Stimulated activated CD8-positive, alpha-beta memory T cell treated with anti-CD3 and anti-CD28 coated beads, Interleukin-12 subunit alpha, Interleukin-12 subunit beta, amount 100 ng/mL, for 1 hour (primary cell): Measurements from ENCODE around the gene GDF9.

Experiments used
- DNase-seq: peaks from one replicate; pipeline ENCODE4 v3.0.0-alpha.2; 2020; ENCODE audit warnings: low read depth

The GDF9 gene

DNA sequence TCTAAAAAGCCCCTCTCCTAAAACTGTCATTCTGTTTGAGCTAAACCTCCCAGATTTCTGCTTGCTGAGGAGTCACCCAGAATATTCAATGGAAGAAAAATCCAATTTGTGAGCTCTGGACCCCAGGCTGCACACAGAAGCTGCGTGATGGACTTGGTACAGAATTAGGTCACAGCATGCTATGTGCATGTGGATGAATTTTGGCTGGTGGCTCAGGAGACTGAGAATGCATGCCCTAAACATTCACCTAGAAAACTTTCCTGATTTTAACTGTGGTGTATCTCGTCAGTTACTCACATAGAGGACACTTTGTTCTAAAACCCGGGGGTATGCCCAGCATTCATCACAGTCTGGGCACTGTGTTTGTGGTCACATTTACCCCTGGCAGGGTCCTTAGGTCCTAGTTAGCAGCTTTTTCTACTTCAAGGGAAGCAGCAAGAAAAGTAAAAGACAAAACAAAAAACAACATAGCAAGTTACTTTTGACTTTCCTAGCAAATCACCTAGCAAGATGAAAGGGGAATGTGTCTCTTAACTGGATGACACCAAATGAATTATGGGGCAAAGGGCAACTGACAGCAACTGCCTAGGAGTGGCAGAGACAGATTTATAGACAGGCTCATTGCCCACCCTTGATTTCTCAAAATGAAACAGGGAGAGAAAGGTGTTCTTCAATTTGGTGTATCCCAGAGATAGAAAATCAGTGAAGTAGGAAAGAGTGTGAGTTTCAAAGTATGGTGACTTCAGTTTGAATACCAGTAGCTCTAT lies 27.6 kb downstream of the GDF9 start:
- DNase-seq, result no peak

DNA sequence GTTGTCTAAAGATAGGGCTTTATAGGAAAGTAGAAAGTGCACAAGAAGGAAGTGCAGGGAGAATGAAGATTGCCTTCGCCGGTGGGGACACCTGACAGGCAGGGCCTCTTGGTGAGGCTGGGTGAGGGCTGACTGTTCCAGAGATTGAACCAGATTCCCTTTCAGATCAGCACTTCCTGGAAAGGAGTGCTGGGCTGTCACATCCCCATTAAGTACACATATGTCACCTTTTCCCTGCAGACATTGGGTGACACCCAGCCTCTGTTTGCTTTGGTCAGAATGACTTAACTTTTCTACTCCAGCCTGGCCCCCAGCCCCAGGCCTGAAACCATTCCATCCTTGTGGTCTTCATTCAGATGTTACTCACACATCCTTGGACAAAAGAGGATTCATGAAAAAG lies 28.4 kb downstream of the GDF9 start:
- DNase-seq, result no peak

- no peak for DNase-seq
Measured at GRCh38 chr5:132836852-132837251, 29.4 kb downstream of the GDF9 start.

GRCh38 chr5:132834057-132834456 lies 32.2 kb downstream of the GDF9 start:
- DNase-seq, result no peak

DNA sequence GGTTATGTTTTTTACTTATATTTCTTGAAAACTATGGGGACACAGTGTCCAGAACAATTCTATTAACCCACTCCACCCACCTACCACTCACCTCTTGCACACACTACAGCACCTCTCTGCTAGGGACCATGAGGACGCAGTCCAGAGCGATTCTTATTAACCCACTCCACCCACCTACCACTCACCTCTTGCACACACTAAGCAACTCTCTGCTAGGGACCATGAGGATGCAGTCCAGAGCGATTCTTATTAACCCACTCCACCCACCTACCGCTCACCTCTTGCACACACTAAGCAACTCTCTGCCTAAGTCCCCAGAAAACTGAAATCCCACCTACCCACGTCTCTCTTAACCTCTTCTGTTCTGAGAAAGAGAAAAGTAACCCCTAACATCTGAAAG lies 33.7 kb downstream of the GDF9 start:
- no peak for DNase-seq

DNA sequence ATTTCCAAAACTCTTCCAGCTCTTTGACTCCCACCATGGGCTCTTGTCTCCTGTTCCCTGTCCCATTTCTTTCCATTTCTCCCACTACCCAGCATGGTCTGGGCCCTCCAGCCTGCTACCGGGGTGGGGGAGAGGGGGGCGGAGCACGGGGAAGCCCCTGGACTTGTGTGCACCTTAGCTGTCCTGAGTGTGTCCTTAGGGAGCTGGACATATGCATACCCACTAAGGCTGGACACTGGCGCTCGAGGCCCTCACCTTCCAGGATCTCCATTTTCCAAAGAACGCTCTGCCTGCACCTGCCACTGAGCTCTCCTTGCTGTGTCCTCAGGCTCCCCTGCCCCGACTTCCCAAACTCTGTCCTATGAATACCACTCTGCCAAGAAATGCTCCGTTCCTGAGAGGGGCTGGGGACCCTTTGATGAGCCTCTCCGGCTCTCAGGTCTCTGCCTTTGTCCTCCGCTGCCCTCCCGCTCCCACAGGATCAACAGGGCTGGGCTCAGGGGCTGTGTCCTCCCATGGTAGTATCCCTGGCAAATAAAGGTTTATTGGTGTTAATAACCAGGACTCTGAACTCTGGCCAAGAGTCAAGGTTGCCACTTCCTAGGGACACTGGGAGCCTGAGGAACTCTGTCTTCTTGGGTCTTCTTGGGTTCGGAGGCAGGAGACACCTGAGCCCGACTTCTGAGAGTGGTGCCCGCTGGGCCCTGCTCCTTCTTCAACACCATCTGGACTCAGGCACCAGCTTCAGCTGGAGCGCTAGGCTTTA lies 35.0 kb downstream of the GDF9 start:
- DNase-seq, result no peak

GRCh38 chr5:132830436-132831094 lies 35.7 kb downstream of the GDF9 start, which contains the start of gene SHROOM1:
Gene SHROOM1, minus strand, starts transcription at chr5:132830647. Its CDS starts 4,507 bp downstream, at chr5:132826140.
- DNase-seq, result no peak

DNA sequence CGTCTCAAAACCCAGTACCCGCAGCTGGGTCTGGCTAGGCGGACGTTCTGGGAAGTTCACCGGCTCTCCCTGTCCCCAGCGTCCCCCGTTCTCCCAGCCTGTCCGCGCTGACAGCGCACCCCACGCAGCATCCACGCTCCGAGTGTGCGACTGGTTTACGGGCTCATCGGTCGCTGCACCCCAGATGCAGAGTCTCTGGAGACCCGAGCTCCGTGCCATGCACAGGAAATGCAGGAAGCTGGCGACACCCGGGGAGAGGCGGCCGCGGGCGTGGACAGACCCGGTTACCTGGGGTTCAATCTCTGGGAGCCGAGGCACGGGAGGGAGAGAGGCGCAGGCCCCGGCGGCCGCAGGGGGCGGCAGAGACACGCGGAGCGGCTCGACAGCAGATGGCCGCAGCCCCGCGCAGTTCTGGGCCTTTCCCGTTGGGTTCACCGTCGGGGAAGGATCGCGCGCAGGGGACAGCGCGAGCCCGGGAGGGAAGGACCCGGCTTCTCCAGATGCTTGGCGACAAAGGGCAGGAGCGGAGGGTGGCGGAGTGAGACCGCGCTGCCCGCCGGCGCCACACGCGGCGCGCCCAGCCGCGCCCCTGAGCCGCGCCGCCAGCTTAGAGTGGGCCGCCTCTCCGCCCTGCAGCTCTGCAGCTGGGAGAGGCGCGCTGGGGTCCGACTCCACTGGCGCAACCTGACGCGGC lies 36.4 kb downstream of the GDF9 start:
- DNase-seq, result peak; percentile 47

GRCh38 chr5:132828846-132829494 lies 37.3 kb downstream of the GDF9 start:
- no peak for DNase-seq

DNA sequence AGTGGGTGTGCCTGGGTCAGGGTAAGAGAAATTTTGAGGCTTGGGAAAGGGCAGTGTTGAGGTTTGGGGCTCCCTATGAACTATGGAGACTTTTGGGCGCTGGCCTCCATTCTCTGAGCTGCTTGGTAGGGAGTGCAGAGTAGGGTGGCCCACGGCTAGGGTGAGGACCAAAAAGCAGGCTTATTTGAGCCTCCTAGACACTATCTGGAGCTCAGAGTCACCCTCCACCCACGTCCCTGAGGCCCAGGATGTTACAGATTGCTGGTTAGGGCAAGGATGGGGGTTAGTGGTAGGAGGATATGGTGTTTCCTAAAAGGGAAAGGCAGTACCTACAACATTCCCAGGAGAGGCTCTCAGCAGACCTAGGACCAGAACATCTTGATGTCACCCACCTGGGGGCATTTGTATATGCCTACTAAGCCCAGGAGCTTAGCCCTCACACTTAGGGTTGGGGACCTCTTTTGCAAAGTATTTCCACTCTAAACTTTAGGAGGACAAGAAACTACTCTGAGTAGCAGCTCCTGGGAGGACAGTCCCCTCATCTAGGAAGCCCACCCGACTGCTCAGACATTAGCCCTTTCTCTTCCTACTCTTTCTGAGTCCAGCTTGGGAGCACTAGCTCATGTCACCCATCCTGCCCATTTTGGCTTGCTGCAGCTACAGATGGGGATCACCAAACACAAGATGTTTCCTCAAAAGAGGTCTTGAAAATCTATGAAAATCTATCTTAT lies 38.2 kb downstream of the GDF9 start:
- DNase-seq, result no peak

DNA sequence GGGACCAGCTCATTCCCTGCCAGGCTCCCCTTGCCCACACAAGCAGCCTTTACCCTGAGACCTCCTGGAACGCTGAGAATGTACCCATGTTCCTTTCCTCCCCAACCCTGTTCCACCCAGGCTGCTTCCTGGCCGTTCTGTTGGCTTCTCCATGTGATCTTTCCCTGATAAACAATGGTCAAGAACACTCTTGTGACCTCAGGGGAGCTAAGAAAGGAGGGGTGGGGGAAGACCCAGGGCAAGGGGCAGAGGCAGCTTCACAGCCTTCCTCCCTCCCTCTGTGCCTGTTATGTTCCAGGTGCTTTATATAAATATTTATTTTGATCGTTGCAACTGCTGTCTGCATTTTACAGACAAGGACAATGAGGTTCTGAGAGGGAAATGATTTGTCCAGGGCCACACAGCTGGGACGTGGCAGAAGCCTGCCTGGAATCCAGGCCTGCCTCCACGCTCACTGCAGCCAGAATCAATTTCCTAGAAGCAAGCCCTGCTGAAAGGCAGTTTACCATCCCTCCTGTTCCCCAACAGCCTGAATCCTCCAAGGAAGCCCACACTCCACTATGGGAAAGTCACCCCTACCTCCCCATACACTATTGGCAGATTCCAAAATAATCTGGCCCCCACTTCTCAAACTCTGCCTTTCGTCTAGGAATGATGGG lies 39.7 kb downstream of the GDF9 start:
- no peak for DNase-seq

DNA sequence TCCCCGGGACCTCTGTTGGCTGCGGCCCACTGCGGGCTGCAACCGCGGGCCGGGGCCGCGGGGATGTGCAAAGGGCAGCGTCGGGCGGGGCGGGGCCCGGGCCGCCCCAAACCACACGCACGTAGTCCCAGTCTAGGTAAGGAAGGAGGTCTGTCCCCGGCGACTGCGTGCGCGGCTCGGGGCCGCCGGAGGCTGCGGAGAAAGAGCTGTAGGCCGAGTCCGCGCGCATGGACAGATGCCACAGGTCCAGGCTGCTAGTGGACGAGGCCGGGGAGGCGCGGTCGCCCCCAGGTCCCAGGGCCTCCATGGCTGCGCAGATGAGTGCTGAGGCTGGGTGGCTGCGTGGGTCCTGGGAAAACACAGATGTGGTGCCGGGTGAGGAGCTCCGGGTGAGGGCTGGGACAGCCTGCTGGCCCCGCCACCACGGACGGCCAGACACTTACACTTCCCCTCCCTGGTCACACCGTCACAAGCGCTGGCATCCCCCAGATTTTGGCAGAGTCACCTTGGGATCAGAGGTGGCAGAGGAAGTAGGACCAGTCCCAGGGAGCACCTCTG lies 40.4 kb downstream of the GDF9 start:
- no peak for DNase-seq

DNA sequence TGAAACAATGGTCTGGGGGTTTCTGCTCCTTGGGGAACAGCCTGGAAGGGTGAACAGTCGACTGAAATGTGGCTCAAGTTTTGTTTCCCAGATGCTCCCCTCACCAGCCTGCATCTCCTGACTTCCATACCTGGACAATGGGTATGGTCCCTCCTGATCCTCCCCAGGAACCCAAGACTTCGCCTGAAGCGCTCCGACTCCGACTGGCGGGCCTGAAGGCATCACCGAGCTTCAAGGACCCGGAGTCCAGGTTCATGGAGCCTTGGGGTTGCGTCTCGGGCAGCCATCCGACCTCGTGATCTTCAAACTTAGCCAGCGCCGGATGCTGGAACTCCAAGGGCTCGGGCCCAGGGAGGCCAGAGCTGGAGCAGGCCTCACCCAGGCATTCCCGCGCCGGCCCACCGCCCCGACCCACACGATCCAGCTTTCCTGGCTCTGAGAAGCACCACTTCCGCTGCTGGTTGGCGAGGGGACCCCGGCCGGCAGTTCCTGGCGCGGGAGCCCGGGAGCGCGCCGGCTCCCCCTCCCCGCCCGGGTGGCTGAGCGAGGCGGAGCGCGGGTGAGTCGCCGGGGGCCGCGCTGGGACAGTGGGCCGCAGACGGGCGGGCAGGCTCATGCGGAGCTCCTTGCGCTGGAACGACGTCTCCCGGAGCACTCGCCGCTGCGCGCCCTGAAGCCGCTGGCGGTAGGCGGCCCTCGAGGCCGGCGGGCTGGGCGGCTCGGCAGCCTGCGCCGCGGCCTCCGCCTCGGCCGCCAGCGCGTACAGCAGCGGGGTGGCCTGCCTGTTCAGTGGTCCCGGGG lies 41.0 kb downstream of the GDF9 start:
- no peak for DNase-seq

GRCh38 chr5:132824426-132824825 lies 41.8 kb downstream of the GDF9 start:
- DNase-seq, result no peak

- DNase-seq, result no peak
Measured at GRCh38 chr5:132823481-132824050, 42.7 kb downstream of the GDF9 start.

DNA sequence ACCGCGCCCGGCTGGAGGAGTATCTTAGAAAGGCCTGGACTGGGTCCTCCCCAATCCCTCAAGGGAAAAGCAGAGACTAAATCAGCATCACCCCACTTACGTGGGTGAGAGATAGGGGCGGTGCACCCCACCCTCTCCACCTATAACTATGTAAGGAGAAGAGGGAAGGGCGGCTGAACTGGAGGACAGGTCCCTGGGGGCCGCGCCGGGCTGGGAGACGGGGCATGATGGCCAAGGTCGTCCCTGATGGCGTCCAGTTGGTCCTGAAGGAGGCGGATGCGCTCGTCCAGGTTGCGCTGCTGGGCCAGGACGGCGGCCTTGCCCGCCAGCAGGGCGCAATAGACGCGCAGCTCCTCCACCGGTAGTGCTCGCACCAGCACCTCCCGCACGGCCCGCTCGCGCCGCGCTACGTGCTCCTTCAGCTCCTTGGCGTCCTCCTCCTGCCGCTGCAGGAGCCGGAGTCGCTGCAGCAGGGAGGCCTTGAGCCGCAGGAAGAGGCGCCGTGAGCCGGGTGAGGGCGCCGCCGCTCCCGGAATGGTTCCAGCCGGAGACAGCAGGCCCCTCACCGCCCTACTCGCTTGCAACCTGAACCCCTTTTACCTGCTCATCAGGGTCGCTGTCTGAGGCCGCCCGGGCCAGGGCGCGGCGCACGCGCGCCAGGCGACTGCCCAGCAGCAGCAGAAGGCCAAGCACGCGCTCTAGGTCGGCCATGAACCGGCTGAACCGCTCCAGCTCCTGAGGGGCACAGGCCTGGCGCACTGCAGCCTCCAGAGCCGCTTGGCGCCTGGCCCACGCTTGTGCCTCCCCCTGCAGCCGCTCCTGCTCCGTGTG lies 43.4 kb downstream of the GDF9 start:
- no peak for DNase-seq

- DNase-seq, result no peak
Measured at GRCh38 chr5:132821791-132822190, 44.5 kb downstream of the GDF9 start.

DNA sequence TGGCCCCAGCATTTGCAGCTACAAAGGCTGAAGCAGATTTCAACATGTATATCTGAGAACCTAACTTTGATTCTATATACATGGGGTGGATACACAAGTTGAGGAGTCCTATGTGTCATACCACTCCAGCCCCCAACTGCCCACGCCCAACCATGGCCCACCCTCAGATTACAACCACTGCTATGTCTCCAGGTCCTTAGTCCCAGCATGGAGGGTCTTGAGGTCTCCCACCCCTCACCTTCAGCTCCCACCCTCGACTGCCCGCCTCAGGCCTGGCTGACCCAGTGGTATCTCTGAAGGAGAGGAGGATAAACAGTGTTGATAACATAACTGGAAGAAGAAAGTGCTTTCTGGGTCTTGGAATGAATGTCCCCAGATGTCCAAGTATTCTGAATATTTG lies 44.9 kb downstream of the GDF9 start:
- no peak for DNase-seq
